K562 (cell line): ENCODE data around the gene MCAT. TPM values are rescaled to one million over a fixed set of nuclear protein-coding genes. Genes with fewer than 3 reads are reported as not detected.

ENCODE experiments used
- CREB3L1 ChIP-seq: fragments of 450-650 bp; IDR thresholded peaks from 2 replicates; pipeline ENCODE4 v1.6.1; 2014; ENCODE audit warnings: low read depth, mild to moderate bottlenecking, moderate library complexity, borderline replicate concordance
- E2F1 ChIP-seq: sonication (generic); formaldehyde crosslinking; IDR thresholded peaks from 2 replicates; pipeline ENCODE4 v1.8.1; 2023; ENCODE audit warnings: mild to moderate bottlenecking, missing genetic modification reagents, moderate library complexity
- E2F8 ChIP-seq: fragments of 450-650 bp; IDR thresholded peaks from 2 replicates; pipeline ENCODE4 v1.7.1; 2018; ENCODE audit warnings: mild to moderate bottlenecking, low read depth; ENCODE audit not compliant: partially characterized antibody
- HES1 ChIP-seq: fragments of 450-650 bp; IDR thresholded peaks from 2 replicates; pipeline ENCODE4 v1.6.1; 2016; ENCODE audit warnings: low read depth, mild to moderate bottlenecking, moderate library complexity
- HNRNPH1 ChIP-seq: fragments of 200-400 bp; formaldehyde crosslinking; optimal IDR thresholded peaks from 2 replicates; pipeline ENCODE3; 2017; ENCODE audit warnings: low read depth, mild to moderate bottlenecking, low read length, moderate library complexity
- MAZ ChIP-seq, 2 experiments: fragments of 450-650 bp in 1 of 2; sonication (generic) in 1 of 2; formaldehyde crosslinking; IDR thresholded peaks in 1 of 2; conservative IDR thresholded peaks in 1 of 2; 2 replicates each; pipeline versions ENCODE4 v1.4.0 to v1.5.0; 2020; ENCODE audit warnings: mild to moderate bottlenecking in 1 of 2, missing genetic modification reagents in 1 of 2
- MBD2 ChIP-seq: sonication (generic); IDR thresholded peaks from 2 replicates; pipeline ENCODE4 v1.6.1; 2016; ENCODE audit warnings: low read depth, borderline replicate concordance
- NEUROD1 ChIP-seq: fragments of 150-350 bp; IDR thresholded peaks from 2 replicates; pipeline ENCODE4 v1.6.1; 2014; ENCODE audit warnings: borderline replicate concordance, low read length, low read depth; ENCODE audit not compliant: partially characterized antibody
- NRF1 ChIP-seq, 2 experiments: fragments of 450-650 bp; IDR thresholded peaks in 1 of 2; conservative IDR thresholded peaks in 1 of 2; 2 replicates each; pipeline ENCODE4 v1.6.1; 2014; ENCODE audit warnings: mild to moderate bottlenecking in 2 of 2
- RBM22 ChIP-seq: fragments of 200-400 bp; formaldehyde crosslinking; IDR thresholded peaks from 2 replicates; pipeline ENCODE4 v1.6.1; 2018; ENCODE audit warnings: low read length, low read depth; ENCODE audit not compliant: poor library complexity, severe bottlenecking
- ZNF431 ChIP-seq: sonication (generic); formaldehyde crosslinking; IDR thresholded peaks from 2 replicates; pipeline ENCODE4 v1.8.0; 2022; ENCODE audit warnings: mild to moderate bottlenecking, missing genetic modification reagents
- polyA plus RNA-seq, 8 experiments: library from polyadenylated mRNA; depleted of rRNA in 4 of 8; stranded (reverse) in 5 of 8; unstranded in 3 of 8; fragments of >200 nt; fragmentation: Nextera tagmentation in 2 of 8; fragmentation: Illumina TruSeq in 1 of 8; extraction: Ambion mirVana in 2 of 8; extraction: Trizol in 1 of 8; gene quantifications; 2 replicates each; pipeline versions ENCODE4 v1.2.1 to v1.2.3, GENCODE V29; 2011 to 2014; ENCODE audit warnings: inconsistent platforms in 1 of 8, missing spikeins in 1 of 8
- total RNA-seq, 7 experiments: library from RNA; depleted of rRNA in 6 of 7; stranded (reverse); fragments of >200 nt in 6 of 7; fragmentation: Illumina TruSeq in 2 of 7; extraction: Trizol in 2 of 7; gene quantifications; 2 replicates each; pipeline versions ENCODE4 v1.2.1 to v1.2.3, GENCODE V29; 2011 to 2021; ENCODE audit warnings: low replicate concordance in 1 of 7
- TF ChIP-seq, protein P1 (sequence below), 3 experiments: fragments of 200-800 bp in 1 of 3; fragments of 250-450 bp in 1 of 3; fragments of 450-650 bp in 1 of 3; sonication (Bioruptor Pico) in 1 of 3; sonication (Bioruptor generic) in 1 of 3; formaldehyde crosslinking in 1 of 3; IDR thresholded peaks; 2 replicates each; pipeline versions ENCODE4 v1.6.1 to v1.8.0; 2016 to 2022; ENCODE audit warnings: mild to moderate bottlenecking in 2 of 3, missing genetic modification characterization in 2 of 3, missing compliant biosample characterization in 1 of 3, moderate library complexity in 1 of 3
- TF ChIP-seq, protein P2 (sequence below), 2 experiments: fragments of 450-650 bp; conservative IDR thresholded peaks; 2 replicates each; pipeline ENCODE4 v1.6.1; 2017; ENCODE audit warnings: mild to moderate bottlenecking in 2 of 2, moderate library complexity in 2 of 2

Gene MCAT
- total and polyA plus RNA-seq, 9 of the 15 experiments (the other 6 are each of a cell fraction or from before 2014, with no cell fraction given) = 3.3 to 27.8 (median 13.9) TPM

- TF ChIP-seq E2F1 (CRISPR knock-in tag) (no peak), RBM22 (peak; percentile 75), MBD2 (0 out of 2 replicates have a peak, but pooled peaks have one; percentile 34), NEUROD1 (peak; percentile 73), NRF1 (conservative IDR thresholded peaks at IDR 0.05 in 1 of 2, IDR thresholded peaks at IDR 0.05 in 1 of 2) (peak; percentile 85 to 88), CREB3L1 (peak; percentile 48; the same call in 1 of the 2 replicates), MAZ (CRISPR knock-in tag; conservative IDR thresholded peaks at IDR 0.05 in 1 of 2, IDR thresholded peaks at IDR 0.05 in 1 of 2) (peak; percentile 41 to 65; a peak in 3 of 4 replicates), E2F8 (peak; percentile 58), ZNF431 (peak; percentile 57), HES1 (no peak), HNRNPH1 (no peak)
- TF ChIP-seq, protein P1, sequence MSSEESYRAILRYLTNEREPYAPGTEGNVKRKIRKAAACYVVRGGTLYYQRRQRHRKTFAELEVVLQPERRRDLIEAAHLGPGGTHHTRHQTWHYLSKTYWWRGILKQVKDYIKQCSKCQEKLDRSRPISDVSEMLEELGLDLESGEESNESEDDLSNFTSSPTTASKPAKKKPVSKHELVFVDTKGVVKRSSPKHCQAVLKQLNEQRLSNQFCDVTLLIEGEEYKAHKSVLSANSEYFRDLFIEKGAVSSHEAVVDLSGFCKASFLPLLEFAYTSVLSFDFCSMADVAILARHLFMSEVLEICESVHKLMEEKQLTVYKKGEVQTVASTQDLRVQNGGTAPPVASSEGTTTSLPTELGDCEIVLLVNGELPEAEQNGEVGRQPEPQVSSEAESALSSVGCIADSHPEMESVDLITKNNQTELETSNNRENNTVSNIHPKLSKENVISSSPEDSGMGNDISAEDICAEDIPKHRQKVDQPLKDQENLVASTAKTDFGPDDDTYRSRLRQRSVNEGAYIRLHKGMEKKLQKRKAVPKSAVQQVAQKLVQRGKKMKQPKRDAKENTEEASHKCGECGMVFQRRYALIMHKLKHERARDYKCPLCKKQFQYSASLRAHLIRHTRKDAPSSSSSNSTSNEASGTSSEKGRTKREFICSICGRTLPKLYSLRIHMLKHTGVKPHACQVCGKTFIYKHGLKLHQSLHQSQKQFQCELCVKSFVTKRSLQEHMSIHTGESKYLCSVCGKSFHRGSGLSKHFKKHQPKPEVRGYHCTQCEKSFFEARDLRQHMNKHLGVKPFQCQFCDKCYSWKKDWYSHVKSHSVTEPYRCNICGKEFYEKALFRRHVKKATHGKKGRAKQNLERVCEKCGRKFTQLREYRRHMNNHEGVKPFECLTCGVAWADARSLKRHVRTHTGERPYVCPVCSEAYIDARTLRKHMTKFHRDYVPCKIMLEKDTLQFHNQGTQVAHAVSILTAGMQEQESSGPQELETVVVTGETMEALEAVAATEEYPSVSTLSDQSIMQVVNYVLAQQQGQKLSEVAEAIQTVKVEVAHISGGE (CRISPR knock-in tag; IDR thresholded peaks at IDR 0.05) = peak; percentile 92 to 99 (median 98)
- TF ChIP-seq, protein P2, sequence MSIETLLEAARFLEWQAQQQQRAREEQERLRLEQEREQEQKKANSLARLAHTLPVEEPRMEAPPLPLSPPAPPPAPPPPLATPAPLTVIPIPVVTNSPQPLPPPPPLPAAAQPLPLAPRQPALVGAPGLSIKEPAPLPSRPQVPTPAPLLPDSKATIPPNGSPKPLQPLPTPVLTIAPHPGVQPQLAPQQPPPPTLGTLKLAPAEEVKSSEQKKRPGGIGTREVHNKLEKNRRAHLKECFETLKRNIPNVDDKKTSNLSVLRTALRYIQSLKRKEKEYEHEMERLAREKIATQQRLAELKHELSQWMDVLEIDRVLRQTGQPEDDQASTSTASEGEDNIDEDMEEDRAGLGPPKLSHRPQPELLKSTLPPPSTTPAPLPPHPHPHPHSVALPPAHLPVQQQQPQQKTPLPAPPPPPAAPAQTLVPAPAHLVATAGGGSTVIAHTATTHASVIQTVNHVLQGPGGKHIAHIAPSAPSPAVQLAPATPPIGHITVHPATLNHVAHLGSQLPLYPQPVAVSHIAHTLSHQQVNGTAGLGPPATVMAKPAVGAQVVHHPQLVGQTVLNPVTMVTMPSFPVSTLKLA (conservative IDR thresholded peaks at IDR 0.05) = peak; percentile 68 to 87
Measured at GRCh38 chr22:43142880-43143562, at the start of gene MCAT (continued).
